NCI-H2171 (cell line): ENCODE measurements around the gene TMCC3.
"Not testable (repeated sequence)": the region's sequence is repeated elsewhere in the genome, so short reads cannot be mapped to it uniquely, and the experiment has no call there.

Source experiments
- DNase-seq: peaks from one replicate; lab custom pipeline; 2025; lab: John Stamatoyannopoulos, UW

TMCC3 gene

DNA sequence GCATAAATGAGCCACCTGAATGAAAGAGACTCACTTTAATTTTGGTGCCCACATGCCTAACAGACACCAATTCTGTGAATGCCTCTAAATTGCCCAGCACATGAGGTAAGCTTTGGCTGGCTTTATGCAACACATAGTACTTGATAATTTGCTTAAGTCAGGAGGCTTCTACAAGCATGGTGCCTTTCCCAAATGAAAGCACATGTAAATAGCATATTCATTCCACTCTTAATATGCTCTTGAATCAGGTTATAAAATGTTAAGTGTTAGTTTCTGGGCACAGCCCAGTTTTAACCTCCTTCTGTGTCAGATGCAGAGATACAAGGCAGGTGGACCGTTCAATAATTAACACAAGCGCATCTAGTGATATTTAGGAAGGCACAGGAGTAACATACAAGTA is 15.6 kb downstream of the TMCC3 start:
- no peak for DNase-seq

DNA sequence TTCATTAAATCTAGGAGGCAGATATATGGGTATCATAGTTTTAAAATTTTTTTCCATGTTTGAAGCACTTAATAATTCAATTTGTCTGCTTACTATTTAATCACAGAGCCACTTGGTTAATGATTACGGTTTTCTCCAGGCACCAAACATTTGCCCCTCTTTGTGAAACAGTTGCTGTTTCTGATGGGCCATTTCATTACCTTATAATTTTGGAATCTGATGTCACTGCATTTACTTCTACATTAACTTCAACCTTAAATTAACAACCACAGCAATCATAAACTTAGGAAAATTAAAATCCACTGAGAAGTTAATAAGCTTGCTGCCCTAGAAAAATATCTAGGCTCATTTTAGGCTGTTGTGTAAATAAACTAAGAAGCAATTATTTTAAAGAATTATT is 17.0 kb downstream of the TMCC3 start:
- DNase-seq, result no peak

DNA sequence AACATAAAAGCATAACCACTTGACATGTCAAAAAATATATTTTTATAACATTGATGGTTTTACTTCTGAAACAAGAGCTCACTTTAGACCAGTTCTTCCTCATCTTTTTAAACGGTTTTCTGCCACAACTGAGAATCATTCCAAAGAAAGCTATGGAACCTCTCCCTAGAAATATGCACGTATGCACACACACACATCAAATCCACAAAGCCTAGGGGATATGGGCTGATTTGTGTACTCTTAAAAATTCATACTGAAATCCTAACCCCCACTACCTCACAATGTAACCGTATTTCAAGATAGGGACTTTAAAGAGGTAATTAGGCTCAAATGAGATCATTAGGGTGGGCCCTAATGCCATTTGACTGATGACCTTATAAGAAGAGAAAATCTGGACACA is 19.3 kb downstream of the TMCC3 start:
- no peak for DNase-seq

GRCh38 chr12:94628819-94629472 is 21.4 kb downstream of the TMCC3 start:
- DNase-seq, result no peak

GRCh38 chr12:94628369-94628768 is 22.0 kb downstream of the TMCC3 start:
- DNase-seq, result no peak

DNA sequence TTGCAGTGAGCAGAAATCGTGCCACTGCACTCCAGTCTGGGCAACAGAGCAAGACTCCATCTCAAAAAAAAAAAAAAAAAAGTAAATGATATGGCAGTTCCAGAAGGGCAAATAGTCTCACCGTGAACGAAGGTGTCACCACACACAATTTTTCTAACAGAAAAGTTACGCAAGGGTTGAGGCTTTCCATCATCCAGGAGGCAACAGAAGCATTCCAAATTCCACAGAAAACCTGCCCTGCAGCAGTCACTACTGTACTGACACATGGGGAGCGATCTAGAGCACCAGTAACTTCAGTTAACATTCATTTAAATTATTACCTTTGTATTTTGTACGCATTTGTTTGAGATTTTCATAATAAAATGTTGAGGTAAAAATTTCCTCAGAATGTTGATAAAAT is 24.8 kb downstream of the TMCC3 start:
- DNase-seq, result no peak

GRCh38 chr12:94623161-94623920 is 27.0 kb downstream of the TMCC3 start:
- no peak for DNase-seq

- DNase-seq, result no peak
Observed at GRCh38 chr12:94622475-94622874, 27.9 kb downstream of the TMCC3 start.

DNA sequence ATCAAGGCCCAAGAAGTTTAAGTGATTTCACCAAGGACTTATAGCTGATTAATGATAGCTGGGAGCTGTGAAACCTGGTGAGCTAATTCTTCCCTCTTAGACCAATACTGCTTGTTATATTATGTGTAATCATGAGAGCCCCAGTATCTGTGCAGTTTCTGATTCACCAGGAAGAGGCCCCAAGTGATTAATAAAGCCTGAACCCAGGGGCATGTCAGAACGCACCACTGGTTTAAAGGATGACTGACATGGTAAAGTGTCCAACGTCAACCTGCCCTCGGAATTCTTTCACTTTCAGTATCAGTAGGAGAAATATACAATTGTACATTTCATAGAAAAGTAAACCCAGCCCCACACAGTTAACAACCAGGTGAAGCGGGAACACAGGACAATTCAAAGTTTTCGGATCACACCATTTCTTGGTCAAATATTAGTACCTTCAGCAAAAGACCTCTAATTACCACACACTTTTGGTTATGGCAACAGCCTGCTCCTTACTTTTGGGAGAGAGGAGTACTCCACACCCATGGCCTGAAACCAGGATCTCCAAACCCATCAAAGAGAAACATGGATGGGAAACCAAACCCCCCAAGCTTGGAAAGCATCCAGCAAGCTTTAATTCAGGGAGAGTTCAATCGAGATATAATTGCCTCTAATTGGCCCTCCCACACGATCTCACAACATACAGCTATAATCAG is 28.5 kb downstream of the TMCC3 start:
- DNase-seq, result no peak

GRCh38 chr12:94620621-94621020 is 29.7 kb downstream of the TMCC3 start:
- no peak for DNase-seq

GRCh38 chr12:94618995-94619695 is 31.2 kb downstream of the TMCC3 start:
- no peak for DNase-seq

- no peak for DNase-seq
Observed at GRCh38 chr12:94617101-94617500, 33.3 kb downstream of the TMCC3 start.

GRCh38 chr12:94616203-94616729 is 34.1 kb downstream of the TMCC3 start:
- DNase-seq, result no peak

- no peak for DNase-seq
Observed at GRCh38 chr12:94615260-94616181, 34.8 kb downstream of the TMCC3 start.

DNA sequence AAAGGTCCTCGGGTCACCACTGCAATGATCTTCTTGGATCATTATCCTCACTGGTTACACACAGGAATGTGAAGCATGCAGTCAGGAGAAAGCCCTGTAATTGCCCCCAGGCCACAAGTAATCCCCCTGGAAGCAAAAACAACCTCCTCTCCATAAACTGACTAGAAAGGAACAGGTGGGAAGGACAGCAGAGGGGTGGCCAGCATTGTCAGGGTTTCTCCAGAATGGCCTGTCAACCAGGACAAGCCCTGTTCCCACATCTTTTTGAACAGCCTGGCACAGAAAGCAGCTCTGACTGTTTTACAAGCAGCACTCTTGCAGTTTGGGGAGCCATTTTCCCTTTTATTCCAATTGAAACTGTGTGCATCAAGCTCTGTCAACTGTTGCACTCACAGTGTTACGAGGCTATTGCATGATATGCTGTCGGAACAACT is 36.1 kb downstream of the TMCC3 start:
- DNase-seq, result no peak

- no peak for DNase-seq
Observed at GRCh38 chr12:94609917-94610443, 40.4 kb downstream of the TMCC3 start.

DNA sequence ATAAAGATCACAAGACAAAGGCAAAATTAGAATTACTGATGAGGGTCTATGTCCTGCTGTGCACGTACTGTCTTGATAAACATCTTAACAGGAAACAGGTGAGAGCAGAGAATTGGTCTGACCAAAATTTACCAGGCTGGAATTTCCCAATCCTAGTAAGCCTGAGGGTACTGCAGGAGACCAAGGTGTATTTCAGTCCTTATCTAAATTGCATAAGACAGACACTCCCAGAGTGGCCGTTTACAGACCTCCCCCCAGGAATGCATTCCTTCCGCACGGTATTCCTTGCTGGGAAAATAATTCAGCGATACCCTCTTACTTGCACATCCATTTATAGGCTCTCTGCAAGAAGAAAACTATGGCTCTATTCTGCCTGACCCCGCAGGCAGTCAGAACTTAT is 43.5 kb downstream of the TMCC3 start:
- DNase-seq, result not testable (repeated sequence)

DNA sequence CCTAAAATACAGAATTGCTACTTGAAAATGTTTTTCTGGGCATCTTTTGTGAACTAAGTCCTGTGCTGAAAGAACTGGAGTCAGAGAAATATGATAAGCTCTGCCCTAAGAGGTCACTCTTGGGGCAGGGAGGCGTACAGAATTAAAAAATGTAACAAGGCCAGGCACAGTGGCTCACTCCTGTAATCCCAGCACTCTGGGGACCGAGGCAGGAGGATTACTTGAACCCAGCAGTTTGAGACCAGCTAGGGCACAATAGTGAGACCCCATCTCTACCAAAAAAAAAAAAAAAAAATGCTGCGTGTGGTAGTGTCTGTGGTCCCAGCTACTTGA is 46.0 kb downstream of the TMCC3 start:
- DNase-seq, result no peak

GRCh38 chr12:94603434-94604365 is 46.7 kb downstream of the TMCC3 start:
- no peak for DNase-seq

- DNase-seq, result no peak
Observed at GRCh38 chr12:94602024-94602423, 48.3 kb downstream of the TMCC3 start.
